SK-N-DZ (cell line): Measurements from ENCODE around the gene SERGEF.

Experiments used
- DNase-seq: peaks from one replicate; pipeline ENCODE4 v3.0.0-alpha.2; 2015; ENCODE audit warnings: low spot score

Gene SERGEF

DNA sequence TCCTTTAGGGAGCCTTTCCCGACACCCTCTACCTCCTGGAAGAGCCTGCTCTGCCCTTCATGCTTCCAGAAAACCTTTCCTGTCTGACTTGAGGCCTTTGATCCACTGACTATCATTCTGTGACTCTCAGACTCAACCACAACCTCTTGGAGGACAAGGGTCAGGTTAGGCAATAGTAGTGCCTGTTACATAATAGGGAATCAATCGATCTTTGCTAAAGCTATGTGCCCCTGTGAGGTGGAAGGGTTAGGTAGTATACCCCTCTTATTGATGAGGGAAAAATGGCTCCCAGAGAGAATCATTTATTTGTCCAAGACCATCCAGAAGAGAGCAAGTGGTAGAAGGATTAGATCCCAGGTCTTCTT lies 262.1 kb downstream of the SERGEF start:
- DNase-seq: no peak

DNA sequence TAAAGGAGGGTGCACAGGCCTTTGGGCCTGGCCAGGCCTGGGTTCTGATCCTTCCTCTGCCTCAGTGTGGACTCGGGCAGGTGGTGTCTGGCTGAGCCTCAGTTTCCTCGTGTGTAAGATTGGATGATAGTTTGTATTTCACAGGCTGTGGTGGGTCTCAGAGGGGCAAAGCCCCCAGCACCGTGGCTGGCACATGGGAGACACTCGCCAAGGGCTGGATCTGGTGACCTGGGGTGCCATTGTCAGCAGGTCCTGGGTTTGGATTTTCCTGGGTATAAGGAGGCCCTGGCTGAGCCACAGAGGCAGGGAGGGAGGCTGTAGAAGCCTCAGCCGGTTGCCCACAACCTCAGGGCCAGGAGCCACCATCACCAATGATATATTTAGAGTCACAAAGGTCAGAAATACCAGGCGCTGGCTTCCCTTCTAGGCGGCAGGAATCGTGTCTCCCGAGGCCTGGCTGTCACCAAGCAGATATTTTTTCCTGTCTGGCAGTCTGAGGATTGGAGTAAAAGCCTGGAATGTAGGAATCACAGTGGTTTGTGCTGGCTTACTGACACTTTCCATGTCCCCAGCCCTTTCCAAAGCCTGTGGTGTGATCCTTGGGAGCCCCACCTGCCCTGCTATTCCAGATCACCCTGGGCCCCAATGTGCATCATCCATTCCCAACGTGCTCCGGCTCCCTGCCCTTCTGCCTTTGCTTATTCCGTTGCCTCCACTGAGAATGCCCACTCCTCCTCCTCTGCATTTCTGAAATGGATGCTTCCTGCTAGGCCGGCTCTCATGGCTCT lies 262.6 kb downstream of the SERGEF start:
- no peak for DNase-seq

DNA sequence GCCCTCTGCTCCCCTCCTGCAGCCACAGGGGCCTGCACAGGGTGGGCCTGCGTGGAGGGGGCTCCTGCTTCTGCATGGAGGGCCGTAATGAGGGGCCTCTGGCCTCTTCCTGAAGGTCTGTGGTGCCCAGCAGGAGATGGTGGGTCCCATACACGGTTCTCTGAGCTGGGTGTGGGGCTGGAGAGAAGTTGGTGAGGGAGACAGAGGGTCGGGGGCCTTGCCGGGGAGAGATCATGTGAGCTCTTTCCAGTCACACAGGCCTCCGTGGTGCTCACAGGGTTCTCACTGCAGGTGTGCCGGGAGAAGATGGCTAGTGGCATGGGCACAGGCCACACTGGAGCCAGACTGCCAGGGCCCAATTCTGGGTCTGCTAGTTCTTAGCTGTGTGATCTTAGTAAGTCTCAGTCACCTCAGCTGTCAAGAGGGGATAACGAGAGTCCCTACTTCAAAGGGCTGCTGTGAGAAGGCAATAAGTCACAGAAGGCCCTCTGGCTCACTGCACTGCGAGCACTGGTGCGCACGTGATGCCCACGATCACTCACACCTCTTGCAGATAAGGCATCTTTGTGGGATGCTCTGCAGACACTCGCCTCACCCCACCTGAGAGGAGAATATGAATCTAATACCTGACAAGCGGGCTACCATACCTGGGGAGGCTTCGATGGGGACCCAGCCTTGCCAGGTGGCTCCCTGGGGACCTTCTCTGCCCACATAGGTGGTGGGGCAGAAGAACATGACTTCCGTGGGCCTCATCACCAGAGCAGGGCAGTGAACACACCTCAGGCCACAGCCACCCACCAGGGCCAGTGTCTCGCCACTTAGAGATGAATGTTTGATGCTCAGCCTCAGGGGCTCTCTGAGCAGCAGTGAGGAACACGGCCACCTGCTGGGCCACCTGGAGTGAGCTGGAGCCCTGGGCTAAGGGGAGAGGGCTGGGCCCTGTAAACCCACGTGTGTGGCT lies 263.8 kb downstream of the SERGEF start:
- no peak for DNase-seq

DNA sequence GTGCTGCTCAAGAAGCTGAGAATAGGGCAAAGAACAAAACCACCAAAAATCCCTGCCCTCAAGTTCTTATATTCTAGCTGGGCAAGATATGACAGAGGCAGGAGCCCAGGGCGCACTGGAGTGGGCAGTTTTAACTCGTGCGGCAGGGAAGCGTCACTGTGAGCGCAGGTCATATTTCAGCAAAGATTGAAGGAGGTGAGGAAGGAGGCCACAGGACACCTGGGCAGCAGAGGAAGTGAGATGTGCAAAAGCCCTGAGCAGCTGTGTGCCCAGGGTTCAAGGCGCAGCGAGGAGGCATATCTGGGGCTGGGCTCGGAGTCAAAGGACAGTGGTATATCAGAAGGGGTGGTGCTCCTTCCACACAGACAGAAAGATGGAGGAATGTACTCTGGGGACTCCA lies 264.8 kb downstream of the SERGEF start:
- no peak for DNase-seq

DNA sequence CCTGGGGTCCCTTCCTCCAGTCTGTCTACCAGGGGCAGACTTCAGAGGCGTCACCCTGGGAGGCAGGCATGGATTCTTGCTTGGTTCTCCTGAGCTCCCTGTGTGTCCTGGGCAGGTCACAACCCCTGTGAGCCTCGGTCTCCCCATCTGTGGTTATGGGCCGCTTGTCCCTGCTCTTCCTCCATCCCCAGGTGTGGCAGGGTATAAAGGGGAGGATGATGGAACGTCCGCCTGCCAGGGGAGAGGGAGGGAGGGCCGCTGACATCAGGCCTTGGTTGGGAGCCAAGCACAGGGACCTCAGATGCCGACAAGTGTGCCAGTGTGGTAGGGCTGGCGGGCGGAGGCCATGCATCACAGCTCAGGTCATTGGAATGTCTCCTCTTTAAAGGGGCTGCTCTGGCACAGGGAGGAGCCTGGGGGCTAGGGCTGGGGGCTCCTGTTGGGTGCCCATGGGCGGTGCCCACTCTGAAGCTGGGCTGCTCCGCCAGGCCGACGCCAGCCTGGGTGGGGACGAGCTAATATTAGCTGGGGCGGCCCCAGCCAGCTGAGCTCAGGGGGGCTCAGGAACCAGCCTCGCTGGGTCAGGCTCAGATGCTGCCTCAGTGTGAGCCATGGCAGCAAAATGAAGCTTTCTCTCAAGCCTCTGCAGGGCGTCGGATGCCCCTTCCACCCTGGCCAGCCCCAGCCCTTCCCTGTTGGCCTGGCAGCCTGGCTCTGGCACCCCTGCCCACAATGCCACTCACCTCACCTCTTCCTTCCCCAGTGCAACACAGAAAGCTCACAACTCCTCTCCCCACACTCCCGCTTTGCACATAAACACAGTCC lies 265.5 kb downstream of the SERGEF start:
- no peak for DNase-seq

DNA sequence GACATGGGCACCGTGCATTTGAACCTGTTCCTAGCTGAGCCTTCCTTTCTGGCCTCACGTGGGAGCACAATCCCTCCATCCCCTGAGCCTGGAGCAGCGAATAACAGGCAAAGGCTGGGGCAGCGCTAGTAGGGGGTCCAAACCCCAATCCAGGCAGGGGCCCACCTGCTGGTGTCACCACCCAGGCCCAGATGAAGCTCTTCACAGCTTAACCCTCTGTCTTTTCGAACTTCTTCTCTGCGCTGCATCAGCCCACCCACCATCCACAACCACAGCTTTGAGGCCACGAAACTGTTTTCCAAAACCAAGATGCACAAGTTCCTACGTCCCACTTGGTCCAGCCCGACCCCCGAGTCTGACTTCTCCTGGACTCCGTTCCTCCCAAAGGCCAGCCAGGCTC lies 266.8 kb downstream of the SERGEF start:
- no peak for DNase-seq

DNA sequence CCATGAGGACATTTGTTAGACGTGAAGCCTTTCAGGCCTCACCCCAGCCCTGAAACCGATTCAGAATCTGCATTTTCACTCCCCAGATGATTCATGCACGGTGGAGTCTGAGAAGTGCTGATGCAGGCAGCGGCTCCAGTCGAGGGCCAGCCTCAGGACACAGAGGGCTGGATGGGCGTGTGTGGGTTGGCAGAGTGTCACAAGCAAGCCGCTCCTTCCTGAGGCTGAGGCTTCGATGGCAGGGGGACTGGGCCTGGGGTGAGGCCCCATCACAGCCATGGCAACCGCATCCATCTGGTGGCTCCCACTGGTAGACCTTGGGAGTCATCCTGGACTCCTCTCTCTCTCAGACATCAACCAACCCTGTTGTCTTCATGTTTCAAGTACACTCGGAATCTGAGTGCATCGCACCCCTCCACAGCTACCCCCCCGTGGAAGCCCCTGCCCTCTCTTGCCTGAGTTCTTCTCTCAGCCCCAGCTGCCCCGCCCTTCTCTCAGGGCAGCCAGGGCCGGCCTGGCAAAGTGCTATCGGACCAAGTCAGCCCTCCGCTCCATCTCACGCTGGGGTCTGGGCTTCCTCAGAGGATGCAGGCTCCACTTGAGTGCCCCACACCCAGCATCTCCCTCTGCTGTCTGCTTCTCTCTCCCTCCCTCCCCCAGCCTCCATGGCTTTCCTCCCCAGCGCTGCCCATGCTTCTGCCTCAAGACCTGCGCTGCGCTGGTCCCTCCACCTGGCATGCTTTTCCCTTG lies 267.6 kb downstream of the SERGEF start:
- no peak for DNase-seq

DNA sequence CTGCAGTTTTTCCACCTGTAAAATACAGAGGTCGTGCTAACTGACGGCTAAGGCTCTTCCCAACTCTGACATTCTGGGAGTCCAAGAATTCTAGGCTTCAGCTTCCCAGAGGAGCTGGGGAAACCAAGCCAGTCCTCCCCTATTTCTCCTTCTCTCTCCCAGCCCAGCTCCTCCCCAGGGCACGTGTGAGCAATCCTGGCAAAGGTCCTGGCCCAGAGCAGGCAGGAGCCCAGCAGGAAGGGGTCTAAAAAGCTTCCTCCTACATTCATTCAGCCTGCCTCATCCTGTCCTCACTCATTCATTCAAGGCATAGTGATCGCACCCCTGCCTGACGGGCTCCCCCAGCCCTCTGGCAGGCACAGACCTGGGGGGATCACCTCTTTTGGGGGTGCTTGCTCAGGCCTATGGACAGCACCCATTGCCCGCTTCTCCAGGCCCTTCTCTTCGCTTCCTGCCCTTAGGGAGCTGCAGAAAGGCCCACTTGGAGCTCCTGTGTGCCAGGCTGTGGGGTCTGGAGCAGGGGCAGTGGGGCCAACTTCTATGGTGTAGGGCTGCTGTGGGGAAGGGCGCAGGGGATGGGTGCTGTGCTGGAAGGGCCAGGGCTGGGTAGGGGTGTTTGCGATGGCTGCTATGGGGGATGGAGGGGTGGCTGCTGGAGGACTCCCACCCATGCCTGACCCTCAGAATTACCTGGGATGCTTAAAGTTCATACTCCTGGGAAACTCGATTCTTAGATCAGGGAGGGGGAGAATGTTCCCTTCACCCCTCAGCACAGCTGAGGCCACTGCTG lies 268.5 kb downstream of the SERGEF start:
- no peak for DNase-seq

DNA sequence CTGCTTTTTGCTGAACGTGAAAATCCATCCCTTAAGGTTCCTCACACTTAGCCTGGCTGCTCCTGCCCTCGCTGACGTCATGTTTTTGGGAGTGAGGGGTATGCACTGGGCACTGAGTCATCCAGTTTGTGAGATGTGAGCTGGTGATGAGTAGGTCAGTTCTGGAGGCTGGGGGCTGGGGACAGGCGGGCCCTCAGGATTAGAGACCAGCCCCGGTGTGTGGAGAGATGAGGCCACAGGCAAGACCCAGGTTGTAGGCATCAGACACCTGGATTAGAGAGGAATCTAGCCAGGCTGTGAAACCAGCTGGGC lies 269.1 kb downstream of the SERGEF start:
- DNase-seq: no peak

DNA sequence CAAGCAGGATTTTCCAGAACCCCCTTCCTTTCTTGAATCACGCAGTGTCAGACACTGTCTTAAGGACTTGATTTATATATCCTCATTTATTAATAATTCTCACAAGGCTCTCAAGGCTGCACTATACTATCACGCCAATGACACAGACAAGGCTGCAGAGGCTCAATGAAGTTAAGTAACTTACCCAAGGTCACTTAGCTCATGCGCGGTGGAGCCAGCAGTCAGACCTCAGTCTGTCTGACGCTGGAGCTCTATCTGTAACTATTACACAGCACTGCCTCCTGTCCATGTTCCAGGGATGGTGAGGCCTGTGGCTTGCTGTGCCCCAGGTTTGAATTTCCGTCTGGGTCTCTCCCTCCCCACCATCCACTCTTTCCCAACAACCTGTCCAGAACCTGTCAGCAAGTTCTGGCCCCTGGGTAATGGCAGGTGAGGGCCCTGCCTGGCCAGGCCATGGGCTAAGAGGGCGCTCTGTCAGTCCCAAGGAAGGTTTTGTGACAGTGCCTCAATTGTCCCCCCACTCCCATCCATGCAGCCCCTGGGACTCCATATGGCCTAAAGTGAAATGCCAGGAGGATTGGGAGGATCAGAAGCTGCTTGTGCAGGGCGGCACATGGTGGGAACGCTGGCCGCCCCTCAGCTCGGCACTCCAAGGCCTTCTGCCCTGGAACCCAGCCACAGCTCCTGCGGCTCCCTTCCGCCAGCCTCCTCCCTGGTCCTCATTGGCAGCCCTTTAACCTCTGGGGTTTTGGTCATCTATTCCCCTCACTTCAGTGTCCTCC lies 269.6 kb downstream of the SERGEF start:
- no peak for DNase-seq

DNA sequence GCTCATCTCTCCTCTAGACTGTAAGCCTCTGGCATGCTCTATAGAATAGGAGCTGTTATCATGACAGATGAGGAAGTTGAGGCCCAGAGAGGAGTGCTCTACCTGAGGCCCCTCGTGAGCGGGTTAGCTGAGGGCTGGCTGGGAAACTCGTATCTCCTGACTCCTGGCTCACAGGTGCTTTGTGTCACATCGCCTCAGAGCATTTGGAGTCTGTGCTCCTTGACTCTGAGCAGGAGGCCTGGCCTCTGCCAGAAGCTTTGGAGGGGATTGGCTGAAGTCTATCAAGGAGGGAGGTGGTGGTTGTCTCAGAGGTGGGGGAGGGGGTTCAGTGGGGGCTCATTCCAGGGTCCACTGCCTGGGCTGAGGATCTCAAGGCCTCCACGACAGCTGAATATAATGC lies 270.8 kb downstream of the SERGEF start:
- DNase-seq: no peak

DNA sequence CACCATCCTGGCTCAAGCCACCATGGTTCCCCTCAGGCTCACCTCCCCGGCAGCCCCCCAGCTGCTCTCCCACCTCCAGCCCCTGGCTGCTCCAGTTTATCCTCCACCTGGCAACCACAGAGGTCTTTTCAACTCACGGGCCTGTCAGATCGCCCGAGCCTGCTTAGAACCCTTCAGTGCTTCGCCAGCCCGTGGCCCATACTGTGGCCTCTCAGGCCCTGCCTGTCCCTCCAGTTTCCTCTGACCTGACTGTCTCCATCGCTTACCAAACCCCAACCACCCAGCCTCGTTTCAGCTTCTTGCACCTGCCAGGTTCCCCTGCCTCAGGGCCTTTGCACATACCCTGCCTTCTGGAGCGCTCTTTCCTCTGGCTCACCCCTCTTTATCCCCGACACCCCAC lies 271.4 kb downstream of the SERGEF start:
- no peak for DNase-seq

DNA sequence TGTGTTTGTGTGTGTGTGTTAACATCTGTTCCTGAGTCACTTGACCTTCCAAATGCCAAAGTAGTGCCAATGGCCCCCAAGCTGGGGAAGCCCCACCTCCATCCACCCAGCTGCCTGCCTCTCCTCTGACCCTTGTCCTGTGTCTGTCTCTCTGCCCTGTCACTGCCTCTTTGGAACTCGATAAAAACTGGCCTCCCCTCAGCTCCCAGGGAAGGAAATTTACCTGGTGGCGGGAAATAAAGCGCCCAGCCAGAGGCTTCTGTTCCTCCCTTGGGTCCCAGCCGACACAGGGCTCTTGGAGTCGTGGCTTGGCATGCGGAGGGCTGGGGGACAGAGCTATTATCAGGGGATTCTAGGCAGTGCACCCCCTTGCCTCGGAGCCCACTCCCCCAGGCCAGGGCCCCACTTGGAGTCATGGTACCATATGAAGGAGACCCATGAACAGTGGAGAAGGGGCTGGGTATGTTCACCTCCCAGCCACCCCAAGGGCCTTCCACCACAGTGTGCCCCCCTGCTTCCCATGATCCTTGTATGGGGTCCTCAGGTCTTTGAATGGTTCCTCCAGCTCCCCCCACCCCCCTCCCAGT lies 272.1 kb downstream of the SERGEF start:
- DNase-seq: no peak

DNA sequence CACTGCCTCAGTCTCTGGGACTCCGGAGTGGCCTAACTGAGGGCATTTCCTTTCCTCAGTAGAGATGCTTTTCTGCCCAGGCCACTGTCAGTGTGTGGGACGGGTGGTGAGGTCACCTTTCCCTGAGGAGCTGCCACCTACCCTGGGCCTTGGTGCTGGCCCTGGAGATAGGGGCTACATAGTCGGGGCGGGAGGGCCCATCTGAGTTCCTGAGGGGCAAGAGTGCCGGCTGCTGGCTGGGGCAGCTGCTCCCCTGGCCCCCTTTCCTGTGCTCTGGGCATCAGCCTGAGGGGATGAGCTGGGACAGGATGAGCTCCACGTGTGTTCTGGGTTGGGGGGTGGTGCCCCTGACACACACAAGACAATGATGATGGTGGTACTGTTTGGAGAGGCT lies 272.9 kb downstream of the SERGEF start:
- no peak for DNase-seq

DNA sequence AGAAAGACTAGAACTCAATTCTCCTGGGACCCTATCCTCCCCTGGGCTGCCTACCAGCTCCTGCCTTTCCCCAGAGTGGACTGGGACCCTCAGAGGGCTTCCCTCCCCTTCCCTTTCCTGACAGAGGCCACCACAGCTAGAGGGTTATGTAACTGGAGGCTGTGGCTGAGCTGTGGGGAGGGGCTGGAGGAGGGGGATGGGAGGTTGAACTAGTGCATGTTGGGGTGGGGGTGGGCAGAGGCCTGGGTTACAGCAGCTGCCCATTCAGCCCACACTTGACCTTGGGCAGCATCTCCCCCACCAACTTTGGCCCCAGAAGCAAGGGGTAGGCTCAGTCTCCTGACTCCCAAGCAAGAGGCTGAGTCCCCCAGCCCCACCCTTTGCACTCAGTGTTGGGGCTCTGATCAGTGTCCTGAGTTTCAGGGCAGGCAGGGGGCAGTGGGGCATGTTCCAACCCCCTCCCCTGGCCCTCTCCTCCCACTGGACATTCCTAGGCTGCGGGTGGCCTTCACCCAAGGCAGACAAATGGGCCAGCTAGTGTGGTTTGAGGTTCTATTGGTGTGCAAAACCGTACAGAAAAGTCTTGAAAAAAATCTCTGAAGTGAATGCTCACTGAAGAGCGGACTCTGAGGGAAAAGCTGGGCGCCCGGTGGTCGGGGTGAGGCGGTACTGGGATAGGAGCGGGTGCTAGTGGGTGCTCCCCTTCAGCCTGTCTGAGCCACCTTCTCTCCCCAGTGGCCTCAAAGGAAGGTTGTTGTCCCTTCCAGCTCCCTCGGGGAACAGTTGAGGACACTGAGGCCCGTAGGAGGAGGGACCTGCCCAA lies 274.5 kb downstream of the SERGEF start:
- no peak for DNase-seq
